ENCODE results near the gene PRTG. TPM values are rescaled to one million over a fixed set of nuclear protein-coding genes. Genes with fewer than 3 reads are reported as not detected.

The PRTG gene
- total and polyA plus RNA-seq, 5 experiments from 2014 or later: not detected

- Mint-ChIP-seq H3K27me3 (peaks cover 15 to 44% (median 28%) of the 10 kb centered on the region in 5 donors), H3K4me1 (peaks cover 1 to 5% (median 3%) of the 10 kb centered on the region in 4 donors), H3K36me3 (peaks cover 0 to 2% (median 0%) of the 10 kb centered on the region in 3 donors), H3K4me3 (peak overlapping the region; percentile 60 to 86 (median 76)), H3K9me3 (peaks cover 0 to 8% (median 0%) of the 10 kb centered on the region in 9 donors), H3K27ac (peak overlapping the region in 2 of 10 donors; percentile 50 to 72)
- POLR2A ChIA-PET: no interaction called here
- ATAC-seq: no peak
- no peak for DNase-seq
These were observed 153.7 kb downstream of the PRTG start for GRCh38 chr15:55589287-55589686.

- DNase-seq (no peak), ATAC-seq (no peak)
- H3K4me1 Mint-ChIP-seq: peaks cover 1 to 5% (median 3%) of the 10 kb centered on the region in 4 donors
- H3K36me3 Mint-ChIP-seq: peaks cover 0 to 2% (median 0%) of the 10 kb centered on the region in 3 donors
- peaks cover 0 to 8% (median 0%) of the 10 kb centered on the region in 9 donors for H3K9me3 Mint-ChIP-seq
- POLR2A ChIA-PET: no interaction called here
- no peak overlapping the region for H3K27ac Mint-ChIP-seq
- H3K27me3 Mint-ChIP-seq: peaks cover 17 to 49% (median 31%) of the 10 kb centered on the region in 5 donors
- peak overlapping the region; percentile 11 to 86 (median 74) for H3K4me3 Mint-ChIP-seq
These were observed 154.2 kb downstream of the PRTG start for GRCh38 chr15:55588815-55589115.

GRCh38 chr15:55588070-55588814, 154.7 kb downstream of the PRTG start, which contains the start of gene PYGO1:
Gene PYGO1 (minus strand): TSS chr15:55588345. CDS start chr15:55587883, 462 bp downstream.
- DNase-seq (peak in 7 of 10 donors; percentile 5 to 65 (median 19)), ATAC-seq (peak; percentile 67 to 76)
- POLR2A ChIA-PET: no interaction called here
- H3K36me3 Mint-ChIP-seq: peaks cover 0 to 2% (median 0%) of the 10 kb centered on the region in 3 donors
- peaks cover 1 to 5% (median 3%) of the 10 kb centered on the region in 4 donors for H3K4me1 Mint-ChIP-seq
- H3K27ac Mint-ChIP-seq: peak within 1 kb of the TSS in 2 of 10 donors; percentile 50 to 72
- peaks cover 0 to 5% (median 0%) of the 10 kb centered on the region in 9 donors for H3K9me3 Mint-ChIP-seq
- peaks cover 19 to 54% (median 34%) of the 10 kb centered on the region in 5 donors for H3K27me3 Mint-ChIP-seq
- peak within 1 kb of the TSS; percentile 60 to 86 (median 76) for H3K4me3 Mint-ChIP-seq

- peak in 1 of 10 donors; percentile 13 for DNase-seq
- Mint-ChIP-seq H3K9me3 (peaks cover 0 to 4% (median 0%) of the 10 kb centered on the region in 9 donors), H3K27ac (no peak overlapping the region), H3K4me3 (peak overlapping the region in 9 of 10 donors; percentile 36 to 70 (median 55)), H3K4me1 (peaks cover 1 to 5% (median 3%) of the 10 kb centered on the region in 4 donors), H3K36me3 (peaks cover 0 to 2% (median 0%) of the 10 kb centered on the region in 3 donors), H3K27me3 (peaks cover 21 to 55% (median 39%) of the 10 kb centered on the region in 5 donors)
- POLR2A ChIA-PET: no interaction called here
- ATAC-seq: peak in 1 of 2 donors; percentile 54
These were observed 155.5 kb downstream of the PRTG start for GRCh38 chr15:55587321-55588069.

GRCh38 chr15:55586808-55587207, 156.1 kb downstream of the PRTG start:
- Mint-ChIP-seq H3K27ac (no peak overlapping the region), H3K27me3 (peaks cover 23 to 55% (median 45%) of the 10 kb centered on the region in 5 donors), H3K4me3 (no peak overlapping the region), H3K9me3 (peaks cover 0 to 4% (median 0%) of the 10 kb centered on the region in 9 donors), H3K4me1 (peaks cover 1 to 5% (median 3%) of the 10 kb centered on the region in 4 donors), H3K36me3 (peaks cover 0 to 2% (median 0%) of the 10 kb centered on the region in 3 donors)
- DNase-seq (no peak), ATAC-seq (no peak)
- POLR2A ChIA-PET: no interaction called here

GRCh38 chr15:55576943-55577342, 166.0 kb downstream of the PRTG start:
- Mint-ChIP-seq H3K36me3 (no peaks in the 10 kb centered on the region), H3K4me3 (no peak overlapping the region), H3K4me1 (no peaks in the 10 kb centered on the region), H3K27ac (no peak overlapping the region), H3K27me3 (peaks cover 10 to 40% (median 20%) of the 10 kb centered on the region in 5 donors), H3K9me3 (peaks cover 0 to 2% (median 0%) of the 10 kb centered on the region in 9 donors)
- no peak for DNase-seq
- no peak for ATAC-seq
- POLR2A ChIA-PET: no interaction called here

GRCh38 chr15:55574096-55574495, 168.9 kb downstream of the PRTG start:
- H3K27me3 Mint-ChIP-seq: peaks cover 11 to 50% (median 25%) of the 10 kb centered on the region in 5 donors
- no peaks in the 10 kb centered on the region for H3K4me1 Mint-ChIP-seq
- DNase-seq (no peak), ATAC-seq (no peak)
- POLR2A ChIA-PET: no interaction called here
- no peak overlapping the region for H3K4me3 Mint-ChIP-seq
- no peak overlapping the region for H3K27ac Mint-ChIP-seq
- peaks cover 0 to 12% (median 4%) of the 10 kb centered on the region in 9 donors for H3K9me3 Mint-ChIP-seq
- peaks cover 0 to 9% (median 3%) of the 10 kb centered on the region in 3 donors for H3K36me3 Mint-ChIP-seq

- peak overlapping the region in 1 of 10 donors; percentile 71 for H3K27ac Mint-ChIP-seq
- H3K9me3 Mint-ChIP-seq: peaks cover 0 to 12% (median 4%) of the 10 kb centered on the region in 9 donors
- POLR2A ChIA-PET: no interaction called here
- DNase-seq (no peak), ATAC-seq (no peak)
- peaks cover 0 to 9% (median 3%) of the 10 kb centered on the region in 3 donors for H3K36me3 Mint-ChIP-seq
- peaks cover 11 to 50% (median 25%) of the 10 kb centered on the region in 5 donors for H3K27me3 Mint-ChIP-seq
- H3K4me1 Mint-ChIP-seq: no peaks in the 10 kb centered on the region
- no peak overlapping the region for H3K4me3 Mint-ChIP-seq
These were observed 169.7 kb downstream of the PRTG start for GRCh38 chr15:55573224-55573623.

- Mint-ChIP-seq H3K27me3 (peaks cover 1 to 12% (median 7%) of the 10 kb centered on the region in 5 donors), H3K4me3 (no peak overlapping the region), H3K36me3 (no peaks in the 10 kb centered on the region), H3K9me3 (peaks cover 0 to 21% (median 10%) of the 10 kb centered on the region in 9 donors), H3K4me1 (no peaks in the 10 kb centered on the region), H3K27ac (no peak overlapping the region)
- DNase-seq (no peak), ATAC-seq (no peak)
- POLR2A ChIA-PET: no interaction called here
These were observed 178.4 kb downstream of the PRTG start for GRCh38 chr15:55564347-55565145.

- peaks cover 0 to 8% (median 5%) of the 10 kb centered on the region in 5 donors for H3K27me3 Mint-ChIP-seq
- H3K4me3 Mint-ChIP-seq: no peak overlapping the region
- no peak overlapping the region for H3K27ac Mint-ChIP-seq
- ATAC-seq (no peak), DNase-seq (no peak)
- POLR2A ChIA-PET: no interaction called here
- H3K36me3 Mint-ChIP-seq: no peaks in the 10 kb centered on the region
- H3K9me3 Mint-ChIP-seq: peaks cover 0 to 23% (median 10%) of the 10 kb centered on the region in 9 donors
- H3K4me1 Mint-ChIP-seq: no peaks in the 10 kb centered on the region
These were observed 180.4 kb downstream of the PRTG start for GRCh38 chr15:55562601-55563000.

Measured in naive thymus-derived CD8-positive, alpha-beta T cell (primary cell).